Amniotic stem cell (primary cell): ENCODE data around the gene CDCP1.
"Not testable (repeated sequence)": the region's sequence is repeated elsewhere in the genome, so short reads cannot be mapped to it uniquely, and the experiment has no call there.

Experiments used
- DNase-seq: peaks from one replicate; lab custom pipeline; 2025; lab: John Stamatoyannopoulos, UW

The CDCP1 gene

GRCh38 chr3:45171283-45171682 is 25.1 kb upstream of the CDCP1 start:
- no peak for DNase-seq

- DNase-seq = no peak
Observed at GRCh38 chr3:45170096-45170495, 23.9 kb upstream of the CDCP1 start.

GRCh38 chr3:45169125-45169904 is 23.1 kb upstream of the CDCP1 start:
- no peak for DNase-seq

- DNase-seq = no peak
Observed at GRCh38 chr3:45168451-45168850, 22.3 kb upstream of the CDCP1 start.

GRCh38 chr3:45167011-45167911 is 21.1 kb upstream of the CDCP1 start:
- peak; percentile 96 for DNase-seq

GRCh38 chr3:45166321-45166879 is 20.2 kb upstream of the CDCP1 start:
- DNase-seq = no peak

GRCh38 chr3:45165497-45166283 is 19.5 kb upstream of the CDCP1 start:
- no peak for DNase-seq

GRCh38 chr3:45164056-45164455 is 17.9 kb upstream of the CDCP1 start:
- DNase-seq = no peak

- no peak for DNase-seq
Observed at GRCh38 chr3:45163481-45163880, 17.3 kb upstream of the CDCP1 start.

- peak; percentile 41 for DNase-seq
Observed at GRCh38 chr3:45154641-45155147, 8.5 kb upstream of the CDCP1 start.

- DNase-seq = no peak
Observed at GRCh38 chr3:45153658-45154437, 7.7 kb upstream of the CDCP1 start.

GRCh38 chr3:45152307-45152706 is 6.1 kb upstream of the CDCP1 start:
- no peak for DNase-seq

GRCh38 chr3:45151100-45151499 is 4.9 kb upstream of the CDCP1 start:
- DNase-seq = no peak

GRCh38 chr3:45148921-45149320 is 2.7 kb upstream of the CDCP1 start:
- DNase-seq = no peak

GRCh38 chr3:45145223-45145622 is 955 bp downstream of the CDCP1 start:
- DNase-seq = no peak

GRCh38 chr3:45143673-45144671 is 2.2 kb downstream of the CDCP1 start:
- no peak for DNase-seq

GRCh38 chr3:45140770-45141155 is 5.4 kb downstream of the CDCP1 start:
- DNase-seq = not testable (repeated sequence)

GRCh38 chr3:45140141-45140769 is 5.9 kb downstream of the CDCP1 start:
- no peak for DNase-seq
